ENCODE measurements around the gene AGXT. TPM values are rescaled to one million over a fixed set of nuclear protein-coding genes. Genes with fewer than 3 reads are reported as not detected.

Gene AGXT
- total and polyA plus RNA-seq, 2 of the 8 experiments (the other 6 are each of a cell fraction or from before 2014, with no cell fraction given), result 0.03 TPM; not detected in 1

- TF ChIP-seq CHD7 (IDR thresholded peaks at IDR 0.05; ENCODE audit: insufficient replicate concordance, low read length) (no peak), YY1 (IDR thresholded peaks at IDR 0.05; ENCODE audit: low read depth, low read length) (no peak), SP1 (IDR thresholded peaks at IDR 0.05; ENCODE audit: low read depth, low read length) (no peak), NANOG (IDR thresholded peaks at IDR 0.05; ENCODE audit: insufficient read depth, low read depth, low read length, poor library complexity, severe bottlenecking) (no peak), RNF2 (IDR thresholded peaks at IDR 0.05; ENCODE audit: borderline replicate concordance, low read depth, low read length, missing control alignments, poor library complexity, severe bottlenecking) (no peak), EZH2 (IDR thresholded peaks at IDR 0.05; ENCODE audit: low read depth, low read length, severe bottlenecking) (no peak), POLR2AphosphoS5 (IDR thresholded peaks at IDR 0.05; ENCODE audit: low read depth, low read length) (no peak), HDAC2 (IDR thresholded peaks at IDR 0.05; ENCODE audit: borderline replicate concordance in 1 of 2, low read depth in 2 of 2, low read length in 2 of 2) (no peak), TEAD4 (IDR thresholded peaks at IDR 0.05; ENCODE audit: low read depth, low read length) (no peak), TAF7 (optimal IDR thresholded peaks at IDR 0.05; ENCODE audit: borderline replicate concordance, low read depth, low read length) (no peak)
Measured at GRCh38 chr2:240919161-240919781, 50.6 kb downstream of the AGXT start (continued).

Data from H1 (cell line).